ENCODE results near the gene MCEMP1. TPM values are rescaled to one million over a fixed set of nuclear protein-coding genes. Genes with fewer than 3 reads are reported as not detected.

MCEMP1 gene
- total RNA-seq, 1 donor from 2014 or later: not detected

DNA sequence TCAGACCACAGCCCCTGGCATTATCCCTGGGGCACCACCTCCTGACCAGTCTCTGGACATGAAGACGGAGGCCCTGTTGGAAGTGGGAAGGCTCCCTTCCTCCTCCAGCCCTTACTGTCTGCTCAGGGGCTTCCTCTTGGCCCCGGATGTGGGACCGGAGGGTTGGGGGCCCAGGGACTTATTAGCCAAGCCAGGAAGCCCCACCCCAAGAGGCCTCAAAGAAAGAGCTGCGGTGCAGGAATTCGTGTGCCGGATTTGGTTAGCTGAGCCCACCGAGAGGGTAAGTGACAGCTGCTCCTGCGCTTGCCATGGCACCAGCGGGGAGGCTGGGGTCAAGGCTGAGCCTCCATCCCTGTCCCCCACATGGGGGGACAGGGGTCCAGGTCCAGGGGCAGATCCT, 8.0 kb upstream of the MCEMP1 start, which contains the start of gene RETN:
TSS of gene RETN (plus strand) at position 208 of the 400 bp plus-strand sequence. CDS start 278 bp downstream, outside the sequence.
- no peak for TF ChIP-seq CTCF (IDR thresholded peaks at IDR 0.05; ENCODE audit: unreplicated experiment)
- H3K27ac Mint-ChIP-seq: no peak within 1 kb of the TSS
- H3K36me3 Mint-ChIP-seq (ENCODE audit: insufficient read depth): no peaks in the 10 kb centered on the region
- no peaks in the 10 kb centered on the region for H3K4me1 Mint-ChIP-seq (ENCODE audit: low read depth)
- no peaks in the 10 kb centered on the region for H3K9me3 Mint-ChIP-seq (ENCODE audit: low read depth)
- no peak within 1 kb of the TSS for H3K4me3 Mint-ChIP-seq (ENCODE audit: low read depth)
- DNase-seq (ENCODE audit: low spot score, unreplicated experiment): no peak
- H3K27me3 Mint-ChIP-seq: peaks cover 65% of the 10 kb centered on the region

DNA sequence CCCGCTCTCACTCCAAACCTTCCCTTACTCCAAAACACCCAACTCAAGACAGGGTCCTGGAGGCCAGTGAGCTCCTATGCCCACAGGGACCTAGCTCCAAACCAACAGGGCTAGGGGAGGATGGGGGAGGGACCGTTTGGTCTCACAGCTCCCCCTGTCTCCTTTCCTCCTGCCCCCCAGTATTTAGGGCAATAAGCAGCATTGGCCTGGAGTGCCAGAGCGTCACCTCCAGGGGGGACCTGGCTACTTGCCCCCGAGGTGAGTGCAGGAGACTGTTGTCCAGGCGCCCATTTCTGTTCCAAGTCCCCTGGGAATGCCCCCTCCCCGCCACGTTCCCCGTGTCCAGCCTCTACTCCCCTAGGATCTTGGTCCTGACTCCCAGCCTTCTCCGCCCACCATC, 7.2 kb upstream of the MCEMP1 start:
- TF ChIP-seq CTCF (IDR thresholded peaks at IDR 0.05; ENCODE audit: unreplicated experiment): no peak
- Mint-ChIP-seq H3K9me3 (ENCODE audit: low read depth) (no peaks in the 10 kb centered on the region), H3K36me3 (ENCODE audit: insufficient read depth) (no peaks in the 10 kb centered on the region), H3K27me3 (peaks cover 73% of the 10 kb centered on the region), H3K27ac (no peak overlapping the region), H3K4me1 (ENCODE audit: low read depth) (no peaks in the 10 kb centered on the region), H3K4me3 (ENCODE audit: low read depth) (no peak overlapping the region)
- no peak for DNase-seq (ENCODE audit: low spot score, unreplicated experiment)

DNA sequence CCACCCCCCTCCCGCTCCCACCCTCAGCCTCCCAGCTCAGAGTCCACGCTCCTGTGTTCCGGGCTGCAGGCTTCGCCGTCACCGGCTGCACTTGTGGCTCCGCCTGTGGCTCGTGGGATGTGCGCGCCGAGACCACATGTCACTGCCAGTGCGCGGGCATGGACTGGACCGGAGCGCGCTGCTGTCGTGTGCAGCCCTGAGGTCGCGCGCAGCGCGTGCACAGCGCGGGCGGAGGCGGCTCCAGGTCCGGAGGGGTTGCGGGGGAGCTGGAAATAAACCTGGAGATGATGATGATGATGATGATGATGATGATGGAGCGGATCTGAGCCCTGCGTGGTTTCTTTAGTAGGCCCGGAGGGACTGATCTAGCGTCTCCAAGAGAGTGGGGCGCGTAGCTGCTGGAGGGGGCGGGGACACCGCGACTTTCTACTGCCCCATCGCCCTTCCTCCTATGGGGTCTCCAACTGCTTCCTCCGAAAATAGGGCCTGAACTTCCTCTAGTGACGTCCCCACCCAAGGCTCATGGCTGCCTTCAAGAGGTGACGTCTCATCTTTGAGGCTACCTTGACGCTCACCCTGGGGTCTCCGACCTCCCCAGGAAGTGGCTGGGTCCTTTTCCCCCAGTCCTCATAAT, 6.6 kb upstream of the MCEMP1 start:
- TF ChIP-seq CTCF (IDR thresholded peaks at IDR 0.05; ENCODE audit: unreplicated experiment): no peak
- H3K27me3 Mint-ChIP-seq: peaks cover 74% of the 10 kb centered on the region
- no peaks in the 10 kb centered on the region for H3K9me3 Mint-ChIP-seq (ENCODE audit: low read depth)
- no peaks in the 10 kb centered on the region for H3K4me1 Mint-ChIP-seq (ENCODE audit: low read depth)
- peak overlapping the region; percentile 40 for H3K4me3 Mint-ChIP-seq (ENCODE audit: low read depth)
- DNase-seq (ENCODE audit: low spot score, unreplicated experiment): no peak
- no peak overlapping the region for H3K27ac Mint-ChIP-seq
- no peaks in the 10 kb centered on the region for H3K36me3 Mint-ChIP-seq (ENCODE audit: insufficient read depth)

DNA sequence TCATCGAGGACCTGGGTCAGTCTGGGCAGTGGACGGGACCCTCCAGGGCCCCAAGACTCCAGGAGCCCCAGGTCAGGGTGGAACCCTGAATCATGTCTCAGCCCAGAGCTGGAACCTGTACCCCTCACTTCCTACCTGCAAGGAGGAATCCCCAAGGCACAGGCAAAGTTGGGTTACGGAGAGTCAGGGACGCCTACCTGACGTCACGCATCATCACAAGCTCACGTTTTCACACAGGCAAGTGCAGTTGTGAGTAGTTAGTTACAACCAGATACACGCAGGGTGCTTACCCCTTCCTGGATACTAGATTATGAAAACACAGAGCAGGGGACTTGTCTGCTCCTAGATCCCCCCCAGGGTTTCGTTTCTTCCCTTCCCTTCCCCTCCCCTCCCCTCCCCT, 6.1 kb upstream of the MCEMP1 start:
- H3K9me3 Mint-ChIP-seq (ENCODE audit: low read depth): no peaks in the 10 kb centered on the region
- no peak for TF ChIP-seq CTCF (IDR thresholded peaks at IDR 0.05; ENCODE audit: unreplicated experiment)
- no peak overlapping the region for H3K27ac Mint-ChIP-seq
- DNase-seq (ENCODE audit: low spot score, unreplicated experiment): no peak
- H3K4me3 Mint-ChIP-seq (ENCODE audit: low read depth): no peak overlapping the region
- H3K27me3 Mint-ChIP-seq: peaks cover 72% of the 10 kb centered on the region
- H3K4me1 Mint-ChIP-seq (ENCODE audit: low read depth): no peaks in the 10 kb centered on the region
- H3K36me3 Mint-ChIP-seq (ENCODE audit: insufficient read depth): no peaks in the 10 kb centered on the region

DNA sequence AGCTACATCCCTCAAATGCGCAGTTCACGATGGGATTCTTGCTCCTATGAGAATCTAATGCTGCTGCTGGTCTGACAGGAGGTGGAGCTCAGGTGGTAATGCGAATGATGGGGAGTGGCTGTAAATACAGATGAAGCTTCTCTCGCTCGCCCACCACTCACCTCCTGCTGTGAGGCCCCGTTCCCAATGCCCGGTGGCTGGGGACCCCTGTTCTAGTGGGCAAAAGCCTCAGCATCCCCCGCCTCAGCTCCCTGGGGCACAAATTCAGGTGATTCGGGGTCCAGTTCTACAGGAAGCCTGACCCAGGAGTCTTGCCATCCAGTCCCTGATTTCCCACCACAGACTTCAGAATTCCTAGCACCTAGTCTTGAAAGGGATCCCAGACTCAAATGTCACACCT, 4.4 kb upstream of the MCEMP1 start:
- DNase-seq (ENCODE audit: low spot score, unreplicated experiment): no peak
- no peaks in the 10 kb centered on the region for H3K4me1 Mint-ChIP-seq (ENCODE audit: low read depth)
- H3K27me3 Mint-ChIP-seq: peaks cover 75% of the 10 kb centered on the region
- no peak overlapping the region for H3K27ac Mint-ChIP-seq
- H3K36me3 Mint-ChIP-seq (ENCODE audit: insufficient read depth): no peaks in the 10 kb centered on the region
- H3K9me3 Mint-ChIP-seq (ENCODE audit: low read depth): no peaks in the 10 kb centered on the region
- TF ChIP-seq CTCF (IDR thresholded peaks at IDR 0.05; ENCODE audit: unreplicated experiment): no peak
- no peak overlapping the region for H3K4me3 Mint-ChIP-seq (ENCODE audit: low read depth)
